ENCODE measurements around the gene DCUN1D1. TPM values are rescaled to one million over a fixed set of nuclear protein-coding genes. Genes with fewer than 3 reads are reported as not detected.

DCUN1D1 gene
- total RNA-seq, 4 donors from 2014 or later, result 31.1 to 57.7 (median 43.4) TPM

DNA sequence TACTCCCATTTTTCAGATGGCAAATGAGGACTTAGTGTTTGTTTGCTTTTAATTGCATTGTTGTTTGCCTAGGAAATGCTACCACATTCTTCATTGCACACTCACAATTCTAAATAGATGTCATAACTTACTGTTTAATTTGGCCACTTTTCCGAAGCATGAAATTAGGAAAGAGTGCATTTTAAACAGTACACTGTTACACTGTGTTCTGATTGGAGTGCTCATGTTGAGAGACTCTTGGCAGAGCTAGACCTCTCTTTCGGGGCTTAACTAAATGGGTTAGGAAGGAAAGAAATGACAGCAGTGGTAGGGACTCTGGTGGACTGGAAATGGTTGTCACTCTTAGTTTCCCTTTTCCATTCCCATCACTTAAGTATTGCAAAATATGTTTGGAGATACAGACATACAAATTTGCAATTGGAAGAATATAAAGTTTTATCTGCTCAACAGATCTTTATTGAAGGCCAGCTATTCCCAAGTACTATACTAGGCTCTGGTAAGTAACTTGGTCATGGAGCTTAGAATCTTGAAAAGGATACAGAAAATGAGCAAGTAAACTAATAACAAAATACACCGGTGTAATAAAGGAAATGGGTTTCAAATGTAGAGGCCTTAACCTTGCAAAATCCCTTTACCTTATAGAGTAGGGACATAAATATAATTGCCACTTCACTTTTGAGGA is 90.2 kb downstream of the DCUN1D1 start:
- TF ChIP-seq, protein P1, sequence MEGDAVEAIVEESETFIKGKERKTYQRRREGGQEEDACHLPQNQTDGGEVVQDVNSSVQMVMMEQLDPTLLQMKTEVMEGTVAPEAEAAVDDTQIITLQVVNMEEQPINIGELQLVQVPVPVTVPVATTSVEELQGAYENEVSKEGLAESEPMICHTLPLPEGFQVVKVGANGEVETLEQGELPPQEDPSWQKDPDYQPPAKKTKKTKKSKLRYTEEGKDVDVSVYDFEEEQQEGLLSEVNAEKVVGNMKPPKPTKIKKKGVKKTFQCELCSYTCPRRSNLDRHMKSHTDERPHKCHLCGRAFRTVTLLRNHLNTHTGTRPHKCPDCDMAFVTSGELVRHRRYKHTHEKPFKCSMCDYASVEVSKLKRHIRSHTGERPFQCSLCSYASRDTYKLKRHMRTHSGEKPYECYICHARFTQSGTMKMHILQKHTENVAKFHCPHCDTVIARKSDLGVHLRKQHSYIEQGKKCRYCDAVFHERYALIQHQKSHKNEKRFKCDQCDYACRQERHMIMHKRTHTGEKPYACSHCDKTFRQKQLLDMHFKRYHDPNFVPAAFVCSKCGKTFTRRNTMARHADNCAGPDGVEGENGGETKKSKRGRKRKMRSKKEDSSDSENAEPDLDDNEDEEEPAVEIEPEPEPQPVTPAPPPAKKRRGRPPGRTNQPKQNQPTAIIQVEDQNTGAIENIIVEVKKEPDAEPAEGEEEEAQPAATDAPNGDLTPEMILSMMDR (IDR thresholded peaks at IDR 0.05; ENCODE audit: low read depth), result no peak

Other genes starting within 250 kb of the DCUN1D1 start
- gene ATP11B, start 187.0 kb downstream of the DCUN1D1 start, total RNA-seq, result 100 to 1,000 TPM in 1 of 4 donors, 10 to 100 TPM in 3; 77.9 to 100 (median 89.3) TPM
- gene MCCC1, start 119.0 kb upstream of the DCUN1D1 start, total RNA-seq, result 100 to 1,000 TPM in 1 of 4 donors, 10 to 100 TPM in 3; 76.6 to 123 (median 86.2) TPM
- gene LAMP3, start 182.2 kb upstream of the DCUN1D1 start, total RNA-seq, result under 1 TPM in 2 of 4 donors, not detected in 2; 0.34 to 0.44 TPM

Measured in subcutaneous adipose tissue (tissue), 4 donors.